H1 (cell line): ENCODE measurements around the gene HRH2. TPM values are rescaled to one million over a fixed set of nuclear protein-coding genes. Genes with fewer than 3 reads are reported as not detected.
A peak's percentile ranks its signal among the peaks of the same experiment; 100 is the strongest.

Experiments
- CTCF ChIA-PET: fragments of 300-600 bp; sonication (Branson Sonifier 250); formaldehyde crosslinking; loops from one replicate; lab custom pipeline; 2021; ENCODE audit not compliant: partially characterized antibody; lab: Charles Lee
- POLR2A ChIA-PET: fragments of 300-600 bp; sonication (Branson Sonifier 250); formaldehyde crosslinking; loops from one replicate; lab custom pipeline; 2021; ENCODE audit warnings: inconsistent platforms; ENCODE audit not compliant: partially characterized antibody; lab: Charles Lee
- DNase-seq, 2 experiments: peaks; one replicate each; pipeline versions ENCODE4 v3.0.0 to v3.0.0-alpha.2; 2010 to 2022; ENCODE audit warnings: low spot score in 2 of 2, low read depth in 1 of 2, mixed read lengths in 1 of 2
- FAIRE-seq: peaks from 2 replicates; lab custom pipeline; 2011; peaks lifted over from hg19 to GRCh38; lab: Jason Lieb, UNC
- H2AFZ ChIP-seq: 2 replicates; pipeline ENCODE4 v1.8.1; 2012; ENCODE audit warnings: low read length, inconsistent platforms
- H2AK5ac ChIP-seq: 2 replicates; pipeline ENCODE4 v1.6.1; 2013; ENCODE audit warnings: low read depth, low read length
- H2BK120ac ChIP-seq: replicated peaks from 2 replicates; pipeline ENCODE3; 2013; ENCODE audit warnings: low read depth, low read length, inconsistent platforms
- H2BK12ac ChIP-seq: 2 replicates; pipeline ENCODE4 v1.6.1; 2013; ENCODE audit warnings: low read depth, low read length
- H2BK15ac ChIP-seq: 2 replicates; pipeline ENCODE4 v1.6.1; 2013; ENCODE audit warnings: low read length
- H2BK20ac ChIP-seq: 2 replicates; pipeline ENCODE4 v1.6.1; 2013; ENCODE audit warnings: low read length
- H2BK5ac ChIP-seq: 2 replicates; pipeline ENCODE4 v1.6.1; 2013; ENCODE audit warnings: low read depth, low read length
- H3K14ac ChIP-seq: 2 replicates; pipeline ENCODE4 v1.6.1; 2013; ENCODE audit warnings: inconsistent platforms; ENCODE audit not compliant: insufficient read length
- H3K18ac ChIP-seq: 2 replicates; pipeline ENCODE4 v1.6.1; 2013; ENCODE audit warnings: low read length; ENCODE audit errors: extremely low read depth
- H3K23ac ChIP-seq: 2 replicates; pipeline ENCODE4 v1.6.1; 2013; ENCODE audit warnings: inconsistent platforms; ENCODE audit not compliant: insufficient read length
- H3K23me2 ChIP-seq: 2 replicates; pipeline ENCODE4 v1.6.1; 2013; ENCODE audit warnings: low read depth, low read length
- H3K27ac ChIP-seq: 2 replicates; pipeline ENCODE4 v1.6.1; 2011; ENCODE audit warnings: low read depth, low read length, inconsistent platforms
- H3K27me3 ChIP-seq, 4 experiments: replicated peaks in 1 of 4; 1 replicate in 1 of 4; 2 replicates in 3 of 4; pipeline versions ENCODE4 v1.6.1 to v1.8.1; 2011 to 2013; ENCODE audit warnings: low read length in 3 of 4, mild to moderate bottlenecking in 3 of 4, inconsistent platforms in 2 of 4, mixed read lengths in 2 of 4, moderate library complexity in 1 of 4; ENCODE audit not compliant: control insufficient read depth in 3 of 4, insufficient read depth in 3 of 4; ENCODE audit errors: extremely low read depth in 1 of 4
- H3K36me3 ChIP-seq, 4 experiments: 2 replicates each; pipeline versions ENCODE4 v1.6.1 to v1.8.1; 2011 to 2013; ENCODE audit warnings: mild to moderate bottlenecking in 4 of 4, low read length in 3 of 4, moderate library complexity in 2 of 4, control low read depth in 1 of 4, inconsistent platforms in 1 of 4; ENCODE audit not compliant: insufficient read depth in 4 of 4, control insufficient read depth in 2 of 4
- H3K4ac ChIP-seq: replicated peaks from 2 replicates; pipeline ENCODE3; 2013; ENCODE audit warnings: low read length, low read depth, mixed read lengths, inconsistent platforms; ENCODE audit not compliant: insufficient read length
- H3K4me1 ChIP-seq, 4 experiments: replicated peaks in 1 of 4; 1 replicate in 1 of 4; 2 replicates in 3 of 4; pipeline versions ENCODE4 v1.6.1 to v1.8.1; 2011 to 2013; ENCODE audit warnings: low read length in 3 of 4, inconsistent platforms in 2 of 4, mixed read lengths in 1 of 4; ENCODE audit not compliant: insufficient read depth in 4 of 4, control insufficient read depth in 3 of 4
- H3K4me2 ChIP-seq, 2 experiments: 2 replicates each; pipeline versions ENCODE4 v1.6.1 to v1.8.1; 2011 to 2013; ENCODE audit warnings: low read depth in 2 of 2, low read length in 2 of 2, control low read depth in 1 of 2, inconsistent platforms in 1 of 2, mild to moderate bottlenecking in 1 of 2; ENCODE audit not compliant: insufficient read depth in 1 of 2
- H3K4me3 ChIP-seq, 4 experiments: fragments of 200-600, 300-600 bp in 1 of 4; sonication (generic), shearing (Covaris generic), sonication (Bioruptor Twin) in 1 of 4; 2 replicates each; pipeline versions ENCODE4 v1.5.1 to v1.8.1; 2011 to 2016; ENCODE audit warnings: low read length in 4 of 4, low read depth in 3 of 4, control low read depth in 2 of 4, inconsistent platforms in 2 of 4, mild to moderate bottlenecking in 2 of 4, mixed read lengths in 1 of 4, moderate library complexity in 1 of 4; ENCODE audit not compliant: insufficient read depth in 2 of 4; ENCODE audit errors: extremely low read depth in 1 of 4
- H3K56ac ChIP-seq: replicated peaks from 2 replicates; pipeline ENCODE3; 2013; ENCODE audit warnings: low read depth, mild to moderate bottlenecking, mixed read lengths, low read length, inconsistent platforms; ENCODE audit not compliant: insufficient read length
- H3K79me1 ChIP-seq: 2 replicates; pipeline ENCODE4 v1.6.1; 2013; ENCODE audit warnings: low read depth, low read length, control low read depth
- H3K79me2 ChIP-seq, 2 experiments: 2 replicates each; pipeline versions ENCODE4 v1.6.1 to v1.8.1; 2012 to 2013; ENCODE audit warnings: low read length in 2 of 2, mild to moderate bottlenecking in 2 of 2, inconsistent platforms in 1 of 2; ENCODE audit not compliant: insufficient read depth in 2 of 2, control insufficient read depth in 1 of 2
- H3K9ac ChIP-seq, 4 experiments: replicated peaks in 1 of 4; 1 replicate in 1 of 4; 2 replicates in 3 of 4; pipeline versions ENCODE4 v1.6.1 to v1.8.1; 2011 to 2013; ENCODE audit warnings: low read depth in 3 of 4, low read length in 3 of 4, control low read depth in 2 of 4, mild to moderate bottlenecking in 2 of 4, moderate library complexity in 2 of 4, inconsistent platforms in 1 of 4; ENCODE audit errors: extremely low read depth in 1 of 4
- H3K9me3 ChIP-seq, 2 experiments: 2 replicates each; pipeline versions ENCODE4 v1.6.1 to v1.8.1; 2012 to 2013; ENCODE audit warnings: mild to moderate bottlenecking in 2 of 2, moderate library complexity in 2 of 2, control low read depth in 1 of 2, inconsistent platforms in 1 of 2, low read depth in 1 of 2, low read length in 1 of 2, mixed read lengths in 1 of 2; ENCODE audit not compliant: insufficient read depth in 2 of 2
- H4K20me1 ChIP-seq, 2 experiments: replicated peaks in 1 of 2; 2 replicates each; pipeline versions ENCODE3 to v1.8.1; 2011 to 2013; ENCODE audit warnings: inconsistent platforms in 2 of 2, low read length in 2 of 2, mild to moderate bottlenecking in 1 of 2; ENCODE audit not compliant: insufficient read depth in 2 of 2, control insufficient read depth in 1 of 2
- H4K5ac ChIP-seq: 2 replicates; pipeline ENCODE4 v1.6.1; 2013; ENCODE audit warnings: low read length, low read depth, mixed read lengths, inconsistent platforms; ENCODE audit not compliant: insufficient read length
- H4K8ac ChIP-seq: 2 replicates; pipeline ENCODE4 v1.8.0; 2013; ENCODE audit warnings: mild to moderate bottlenecking, moderate library complexity, low read length, inconsistent platforms; ENCODE audit not compliant: insufficient read depth; ENCODE audit errors: extremely low read depth
- H4K91ac ChIP-seq: replicated peaks from 2 replicates; pipeline ENCODE3; 2013; ENCODE audit warnings: low read length, mixed read lengths, inconsistent platforms; ENCODE audit not compliant: insufficient read length
- CEBPB ChIP-seq: IDR thresholded peaks from 2 replicates; pipeline ENCODE4 v1.6.1; 2012; ENCODE audit warnings: low read depth, low read length
- CHD1 ChIP-seq: IDR thresholded peaks from 2 replicates; pipeline ENCODE4 v1.6.1; 2012; ENCODE audit warnings: low read depth, low read length, improper control_type of control experiment
- CREB1 ChIP-seq: IDR thresholded peaks from 2 replicates; pipeline ENCODE4 v1.6.1; 2012; ENCODE audit warnings: inconsistent platforms
- CTBP2 ChIP-seq: IDR thresholded peaks from 2 replicates; pipeline ENCODE4 v1.7.0; 2011; ENCODE audit warnings: borderline replicate concordance, mild to moderate bottlenecking, moderate library complexity, mixed read lengths, low read length; ENCODE audit not compliant: insufficient read depth, insufficient read length
- CTCF ChIP-seq, 3 experiments: IDR thresholded peaks; 1 replicate in 2 of 3; 2 replicates in 1 of 3; pipeline versions ENCODE4 v1.5.1 to v1.6.1; 2011; ENCODE audit warnings: low read length in 3 of 3, mild to moderate bottlenecking in 3 of 3, inconsistent platforms in 2 of 3, low read depth in 1 of 3, moderate library complexity in 1 of 3; ENCODE audit not compliant: insufficient read depth in 1 of 3; ENCODE audit errors: control extremely low read depth in 1 of 3
- JUN ChIP-seq: IDR thresholded peaks from 2 replicates; pipeline ENCODE4 v1.6.1; 2011; ENCODE audit warnings: low read depth, mild to moderate bottlenecking, improper control_type of control experiment, low read length
- KDM5A ChIP-seq: fragments of 200-600 bp; IDR thresholded peaks from 2 replicates; pipeline ENCODE4 v1.7.1; 2012; ENCODE audit warnings: mild to moderate bottlenecking, low read length, inconsistent platforms, mixed read lengths
- MAX ChIP-seq: IDR thresholded peaks from 2 replicates; pipeline ENCODE4 v1.6.1; 2012; ENCODE audit warnings: inconsistent platforms
- POU5F1 ChIP-seq: IDR thresholded peaks from 2 replicates; pipeline ENCODE4 v1.6.1; 2011; ENCODE audit warnings: low read depth, mild to moderate bottlenecking, low read length, moderate library complexity
- SIRT6 ChIP-seq: IDR thresholded peaks from one replicate; pipeline ENCODE4 v1.7.1; 2012; ENCODE audit warnings: low read length, inconsistent platforms
- TAF1 ChIP-seq: IDR thresholded peaks from 2 replicates; pipeline ENCODE4 v1.6.1; 2011; ENCODE audit warnings: mild to moderate bottlenecking, low read depth, low read length
- TBP ChIP-seq: IDR thresholded peaks from 2 replicates; pipeline ENCODE4 v1.6.1; 2011; ENCODE audit warnings: low read depth, low read length, improper control_type of control experiment
- TCF12 ChIP-seq: IDR thresholded peaks from 2 replicates; pipeline ENCODE4 v1.6.1; 2011; ENCODE audit warnings: low read depth, mild to moderate bottlenecking, low read length
- WGBS, 2 experiments: shearing (Covaris generic) in 1 of 2; methylation state at CpG; one replicate each; pipeline versions ENCODE4 v1.1.6 to v1.1.7; 2013 to 2015; ENCODE audit warnings: low lambda C conversion rate in 2 of 2, mixed read lengths in 2 of 2, inconsistent platforms in 1 of 2, low coverage in 1 of 2, missing lambda C conversion rate in 1 of 2; ENCODE audit not compliant: insufficient replicate concordance in 2 of 2, insufficient coverage in 1 of 2, insufficient read length in 1 of 2; ENCODE audit errors: extremely low coverage in 1 of 2, missing lambda C conversion rate in 1 of 2; 5-methylcytosine and 5-hydroxymethylcytosine counted together
- polyA plus RNA-seq, 7 experiments: library from polyadenylated mRNA; depleted of rRNA in 3 of 7; stranded (reverse) in 5 of 7; unstranded in 2 of 7; fragments of >200 nt in 5 of 7; fragments of 200-250 nt in 2 of 7; gene quantifications; 1 replicate in 5 of 7; 2 replicates in 1 of 7; 4 replicates in 1 of 7; pipeline versions ENCODE4 v1.2.1 to v1.2.3, GENCODE V29; 2011 to 2013; ENCODE audit warnings: missing spikeins in 2 of 7, mixed read lengths in 2 of 7
- total RNA-seq: library from RNA; stranded (reverse); fragmentation: NEBNext Ultra II Directional; extraction: Animal tissue kit (Norgen Biotek cat#: 25700); gene quantifications from 2 replicates; pipeline ENCODE4 v1.2.1, GENCODE V29; 2021

HRH2 gene
- total and polyA plus RNA-seq, 2 of the 8 experiments (the other 6 are each of a cell fraction or from before 2014, with no cell fraction given), result 7.8 to 8.1 TPM

- Histone ChIP-seq H2BK20ac (no peak overlapping the region), H4K8ac (no peak overlapping the region), H2AFZ (no peak overlapping the region), H2BK120ac (no peak overlapping the region), H2BK12ac (no peak overlapping the region), H4K5ac (no peak overlapping the region), H3K4me1 (no peaks in the 10 kb centered on the region), H3K56ac (no peak overlapping the region), H3K27ac (no peak overlapping the region), H4K91ac (no peak overlapping the region), H3K27me3 (no peaks in the 10 kb centered on the region), H4K20me1 (peaks cover 0 to 6% of the 10 kb centered on the region in 2 experiments), H3K9ac (no peak overlapping the region), H3K4me3 (no peak overlapping the region), H2BK5ac (0 out of 2 replicates have a peak overlapping the region, but pooled peaks have one; percentile 2), H3K9me3 (no peaks in the 10 kb centered on the region), H2AK5ac (no peak overlapping the region), H3K79me2 (no peaks in the 10 kb centered on the region), H3K23me2 (no peaks in the 10 kb centered on the region), H3K14ac (no peak overlapping the region), H3K18ac (no peak overlapping the region), H3K23ac (no peak overlapping the region), H3K79me1 (no peaks in the 10 kb centered on the region; the same call in 1 of the 2 replicates), H3K4me2 (no peak overlapping the region), H2BK15ac (no peak overlapping the region), H3K36me3 (peaks cover 0 to 8% (median 3%) of the 10 kb centered on the region in 4 experiments; a peak in 2 of 8 replicates), H3K4ac (no peak overlapping the region)
- ChIA-PET POLR2A (interaction anchor here (0.8 kb wide), 1 partner anchor 146 kb away, joined by 3 read pairs; no protein-coding TSS in a partner anchor), CTCF (interaction anchor here (0.6 to 2.6 kb wide), 2 partner anchors 8 to 146 kb away, joined by 3 to 9 read pairs; no protein-coding TSS in a partner anchor)
- FAIRE-seq (no peak), DNase-seq (no peak)
- 87% methylated on average over 8 of the region's 8 CpGs; no CpG with 5 or more reads in 1 of the 2 experiments for WGBS, 2 experiments
- TF ChIP-seq CTCF (IDR thresholded peaks at IDR 0.05; ENCODE audit: control extremely low read depth in 1 of 3, insufficient read depth in 1 of 3, low read depth in 1 of 3, low read length in 3 of 3) (no peak), TBP (no peak), CHD1 (no peak), KDM5A (no peak), TCF12 (no peak), CEBPB (no peak), MAX (no peak), TAF1 (no peak), POU5F1 (no peak), SIRT6 (no peak), CTBP2 (no peak), JUN (no peak), CREB1 (no peak)
Measured at GRCh38 chr5:175680020-175680419, 22.1 kb downstream of the HRH2 start.
